Measurements from ENCODE around the gene SEMA3F.
"Not testable (repeated sequence)": the region's sequence is repeated elsewhere in the genome, so short reads cannot be mapped to it uniquely, and the experiment has no call there.

SEMA3F gene

DNA sequence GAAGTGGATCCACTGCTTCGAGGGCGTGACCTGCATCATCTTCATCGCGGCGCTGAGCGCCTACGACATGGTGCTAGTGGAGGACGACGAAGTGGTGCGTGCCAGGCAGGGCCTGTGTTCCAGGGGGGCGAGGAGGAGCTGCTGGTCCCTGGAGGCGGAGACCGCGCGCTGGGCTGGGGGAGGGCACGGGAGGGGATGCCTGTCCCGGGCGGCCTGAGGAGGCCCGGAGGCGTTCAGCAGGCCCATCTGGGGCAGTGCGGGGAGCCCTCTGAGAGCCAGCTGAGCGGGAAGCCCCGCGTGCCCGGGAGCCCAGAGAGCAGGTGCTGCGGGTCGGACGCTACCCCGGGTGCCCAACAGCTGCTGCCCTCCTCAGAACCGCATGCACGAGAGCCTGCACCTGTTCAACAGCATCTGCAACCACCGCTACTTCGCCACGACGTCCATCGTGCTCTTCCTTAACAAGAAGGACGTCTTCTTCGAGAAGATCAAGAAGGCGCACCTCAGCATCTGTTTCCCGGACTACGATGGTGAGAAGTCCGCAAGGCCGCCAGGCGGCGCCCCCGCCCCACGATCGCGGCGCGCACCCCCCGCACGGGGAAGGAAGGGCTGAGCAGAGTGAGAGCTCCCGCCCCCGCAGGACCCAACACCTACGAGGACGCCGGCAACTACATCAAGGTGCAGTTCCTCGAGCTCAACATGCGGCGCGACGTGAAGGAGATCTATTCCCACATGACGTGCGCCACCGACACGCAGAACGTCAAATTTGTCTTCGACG lies 39.2 kb downstream of the SEMA3F start:
- peak; percentile 84 for DNase-seq

DNA sequence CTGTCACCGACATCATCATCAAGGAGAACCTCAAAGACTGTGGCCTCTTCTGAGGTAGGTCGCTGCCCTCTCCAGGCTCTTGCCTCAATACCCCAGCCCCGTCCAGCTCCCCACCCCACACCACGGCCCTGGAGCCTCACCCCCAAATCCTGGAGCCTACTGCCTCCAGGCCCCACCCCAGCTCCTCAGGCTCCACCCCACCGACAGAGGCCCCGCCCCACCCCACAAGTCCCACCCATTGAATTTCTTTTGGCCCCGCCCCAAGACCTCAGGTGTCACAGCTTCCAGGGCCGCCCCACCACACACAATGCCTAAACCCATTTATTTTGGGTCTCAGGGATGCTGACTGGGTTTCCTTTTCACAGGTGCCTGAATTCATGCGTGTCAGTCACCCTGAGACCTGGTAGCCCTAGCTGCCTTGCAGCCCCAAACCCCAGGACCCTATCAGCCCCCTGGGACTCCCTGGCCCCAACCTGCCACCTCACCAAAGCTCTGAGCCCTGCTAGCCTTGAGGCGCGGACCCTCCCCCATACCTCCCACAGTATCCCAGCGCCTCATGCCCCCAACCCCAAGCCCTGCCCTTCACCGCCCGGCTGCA lies 39.9 kb downstream of the SEMA3F start:
- peak; percentile 31 for DNase-seq

DNA sequence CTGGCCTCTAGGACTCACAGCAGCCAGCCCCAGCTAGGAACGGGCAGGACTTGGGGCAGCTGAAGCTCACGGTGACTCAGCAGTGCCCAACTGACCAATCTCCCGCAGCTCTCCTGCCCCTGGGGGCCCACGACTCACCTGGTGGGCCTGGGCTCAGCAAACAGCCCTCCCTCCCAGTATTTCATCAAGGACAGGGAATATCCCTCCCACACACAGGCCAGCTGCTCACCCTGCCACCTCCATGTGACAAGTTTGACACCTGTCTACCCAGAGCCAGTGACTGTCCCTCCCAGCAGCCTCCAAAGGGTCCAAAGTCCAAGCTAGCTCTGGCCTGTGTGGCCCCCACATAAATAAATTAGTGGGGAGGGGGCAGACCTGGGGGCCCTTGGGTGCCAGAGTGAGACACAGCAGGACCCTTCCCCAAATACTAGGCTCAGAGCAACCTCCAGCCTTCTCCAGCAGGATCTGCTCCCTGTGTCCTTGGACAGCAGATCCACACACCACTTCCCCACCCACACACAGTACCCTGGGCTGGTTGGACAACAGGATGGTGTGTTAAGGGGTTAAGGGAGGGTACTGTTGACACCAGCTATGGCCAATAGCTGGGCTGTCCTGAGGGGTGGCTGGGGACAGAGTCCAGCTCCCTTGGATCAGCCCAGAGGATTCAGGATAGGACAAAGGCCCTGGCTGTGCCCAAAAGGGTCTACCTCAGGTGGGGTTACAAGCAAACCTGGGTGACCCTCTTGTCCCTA lies 40.6 kb downstream of the SEMA3F start:
- DNase-seq: no peak

DNA sequence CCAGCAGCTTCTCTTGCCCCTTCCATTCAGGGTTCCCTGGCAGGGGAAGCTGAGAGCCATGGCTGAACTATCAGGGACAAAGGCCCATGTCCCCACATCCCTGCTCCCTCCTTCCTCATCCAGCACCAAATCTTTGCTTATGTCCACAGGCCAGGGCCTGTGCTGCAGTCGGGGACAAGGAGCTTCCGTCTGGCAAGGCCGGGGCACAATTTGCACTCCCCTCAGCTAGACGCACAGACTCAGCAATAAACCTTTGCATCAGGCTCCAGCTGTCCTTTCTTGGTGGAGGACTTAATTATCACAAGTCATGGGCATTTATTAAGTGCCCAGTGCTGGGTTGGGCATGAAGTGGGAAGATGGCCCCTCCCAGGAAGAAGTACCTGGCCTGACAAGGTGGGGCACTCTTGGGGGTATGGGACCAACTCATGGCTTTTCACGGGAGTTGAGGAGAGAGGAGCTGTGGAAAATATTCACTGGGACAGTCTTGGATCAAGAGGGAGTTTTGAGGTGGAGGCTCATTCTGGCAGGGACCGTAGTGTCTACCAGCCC lies 41.2 kb downstream of the SEMA3F start:
- DNase-seq: no peak

DNA sequence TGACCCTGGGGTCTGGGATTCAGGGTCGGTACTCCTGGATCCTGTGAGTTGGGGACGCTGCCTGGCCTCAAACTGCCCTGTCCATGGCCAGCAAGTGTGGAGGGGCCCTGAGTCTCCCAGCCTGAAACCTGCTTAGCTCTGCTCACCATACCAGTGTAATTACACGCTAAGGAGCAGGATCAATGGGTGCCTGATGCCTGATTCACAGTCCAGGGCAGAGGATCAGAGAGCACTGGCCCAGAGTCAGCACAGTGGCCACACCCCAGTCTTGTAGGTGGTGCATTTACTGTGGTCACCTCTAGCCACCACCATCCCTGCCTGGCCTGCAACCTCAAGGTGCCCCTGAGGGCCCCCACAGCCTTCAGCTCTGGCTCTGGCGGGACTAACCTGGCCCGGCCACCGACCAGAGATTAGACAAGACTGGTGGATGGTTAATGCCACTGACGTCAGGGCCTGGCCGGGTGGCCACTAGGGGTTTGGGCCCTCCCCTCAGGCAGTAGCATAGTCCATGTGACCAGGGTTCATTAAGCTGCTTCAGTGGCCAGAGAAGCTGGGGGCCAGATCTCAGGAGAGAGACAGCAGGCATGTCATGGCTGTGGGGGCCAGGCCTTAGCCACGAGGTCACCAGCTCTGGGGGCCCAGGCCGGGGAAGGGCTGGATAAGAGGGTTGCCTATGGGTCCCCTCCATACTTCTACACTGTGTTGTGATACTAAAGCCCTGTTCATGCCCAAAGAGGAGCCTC lies 46.6 kb downstream of the SEMA3F start:
- DNase-seq: no peak

DNA sequence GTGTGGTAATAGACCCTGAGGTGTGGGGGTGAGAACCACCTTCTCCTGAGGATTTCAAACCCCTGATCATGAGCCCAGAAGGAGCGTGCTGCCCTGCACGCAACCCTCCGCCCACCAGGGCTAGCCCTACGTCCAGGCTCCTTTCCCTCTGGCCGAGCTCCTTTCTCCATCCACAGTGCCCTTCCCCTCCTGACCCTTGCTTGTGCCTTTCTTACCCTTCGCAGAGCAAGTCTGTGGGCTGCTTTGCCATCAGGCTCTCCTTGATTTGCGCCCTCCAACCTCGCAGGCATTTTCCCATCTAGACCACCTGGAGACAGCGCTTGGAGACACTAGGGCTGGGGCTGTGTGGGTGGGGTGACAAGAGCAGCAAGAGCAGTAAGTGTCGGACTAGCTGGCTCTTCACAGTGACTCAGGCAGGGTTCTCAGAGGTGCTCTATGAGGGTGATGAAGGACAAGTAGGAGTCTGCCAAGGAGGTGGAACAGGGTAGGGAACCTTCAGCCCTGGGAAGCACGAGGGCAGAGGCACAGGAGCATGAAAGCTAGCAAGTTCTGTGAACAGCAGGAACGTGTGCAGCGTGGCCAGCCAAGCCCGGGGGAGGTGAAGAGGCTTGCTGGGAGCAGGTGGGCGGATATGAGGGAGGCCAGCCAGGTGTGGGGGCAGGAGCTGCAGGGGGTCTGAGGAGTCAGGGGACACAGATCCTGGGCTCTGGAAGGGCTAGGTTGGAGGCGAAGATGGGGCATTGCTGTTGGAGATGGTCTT lies 47.4 kb downstream of the SEMA3F start:
- no peak for DNase-seq

DNA sequence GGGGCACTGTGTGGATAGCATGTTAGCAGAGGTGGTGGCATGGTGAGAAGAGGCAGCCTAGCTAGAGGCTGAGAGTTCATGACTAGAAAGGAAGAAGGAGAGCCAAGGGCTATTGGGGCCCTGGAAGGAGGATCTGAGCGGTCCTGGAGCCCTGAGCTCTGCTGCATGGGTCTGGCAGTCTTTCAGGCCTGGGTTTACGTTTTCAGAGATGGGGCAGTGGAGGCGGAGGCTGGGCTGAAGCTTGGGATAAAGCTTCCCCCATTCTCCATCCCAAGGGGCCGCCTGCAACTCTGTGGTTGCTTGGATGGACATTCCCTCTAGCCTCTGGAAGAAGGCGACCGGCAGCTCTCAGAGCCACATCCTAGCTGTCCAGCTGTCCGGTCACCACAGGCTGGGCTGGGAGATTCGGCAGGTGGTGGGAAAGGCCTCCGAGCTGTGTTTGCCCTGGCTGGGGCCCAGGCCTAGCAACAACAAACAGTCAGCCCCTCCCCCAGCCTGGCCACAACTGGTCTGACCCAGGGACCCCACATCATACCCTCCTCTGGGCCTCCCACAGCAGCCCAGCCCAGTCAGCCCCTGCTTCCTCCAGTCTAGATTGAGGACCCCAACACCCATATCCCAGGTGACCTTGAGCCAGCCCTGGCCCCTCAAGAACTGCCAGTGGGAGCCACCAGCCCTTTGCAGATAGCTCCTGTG lies 48.1 kb downstream of the SEMA3F start:
- no peak for DNase-seq

DNA sequence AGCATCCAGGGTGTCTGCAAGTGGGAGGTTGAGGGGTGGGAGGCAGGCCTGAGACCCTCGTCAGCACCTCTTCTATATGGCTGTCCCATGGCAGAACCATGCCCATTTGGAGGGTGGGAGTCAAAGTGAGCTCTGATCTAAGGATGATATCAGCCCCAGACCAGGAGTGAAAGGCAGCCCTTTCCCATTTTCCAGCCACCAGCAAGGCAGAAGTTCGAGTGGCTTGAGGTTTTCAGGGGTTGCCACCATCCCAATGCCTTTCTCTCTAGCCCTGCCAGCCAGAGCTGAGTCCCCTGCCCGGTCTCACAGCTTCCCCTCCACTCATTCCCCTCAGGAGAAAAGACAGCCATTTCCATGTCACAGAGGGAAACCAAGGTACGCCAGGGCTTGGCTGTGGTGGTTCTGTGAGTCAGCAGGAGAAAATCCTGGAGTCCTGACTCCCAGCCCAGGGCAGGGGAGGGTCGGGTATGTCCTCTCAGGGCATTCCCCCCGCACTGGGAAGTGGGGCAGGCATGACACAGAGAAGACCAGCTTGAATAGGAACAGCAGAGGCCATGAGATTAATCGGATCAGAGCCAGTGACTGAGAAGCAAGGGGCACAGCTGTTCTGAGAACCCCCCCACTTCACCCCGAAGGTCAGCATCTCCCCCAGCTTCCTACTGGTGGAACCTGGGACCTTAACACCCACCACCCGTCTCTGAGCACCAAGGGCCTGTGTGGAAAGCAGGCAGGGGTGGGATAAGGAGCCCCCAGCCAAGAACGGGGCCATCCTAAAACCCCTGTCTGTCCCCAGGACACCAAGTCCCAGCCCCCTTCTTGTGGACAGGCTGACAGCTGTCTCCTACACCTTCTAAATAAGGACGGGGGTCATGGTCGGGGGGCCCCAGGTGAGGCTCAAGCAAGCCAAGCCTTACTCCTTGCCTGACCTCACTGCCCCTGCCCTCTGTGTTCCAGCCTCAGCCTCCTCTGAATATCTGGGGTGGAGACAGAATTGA lies 49.0 kb downstream of the SEMA3F start:
- no peak for DNase-seq

DNA sequence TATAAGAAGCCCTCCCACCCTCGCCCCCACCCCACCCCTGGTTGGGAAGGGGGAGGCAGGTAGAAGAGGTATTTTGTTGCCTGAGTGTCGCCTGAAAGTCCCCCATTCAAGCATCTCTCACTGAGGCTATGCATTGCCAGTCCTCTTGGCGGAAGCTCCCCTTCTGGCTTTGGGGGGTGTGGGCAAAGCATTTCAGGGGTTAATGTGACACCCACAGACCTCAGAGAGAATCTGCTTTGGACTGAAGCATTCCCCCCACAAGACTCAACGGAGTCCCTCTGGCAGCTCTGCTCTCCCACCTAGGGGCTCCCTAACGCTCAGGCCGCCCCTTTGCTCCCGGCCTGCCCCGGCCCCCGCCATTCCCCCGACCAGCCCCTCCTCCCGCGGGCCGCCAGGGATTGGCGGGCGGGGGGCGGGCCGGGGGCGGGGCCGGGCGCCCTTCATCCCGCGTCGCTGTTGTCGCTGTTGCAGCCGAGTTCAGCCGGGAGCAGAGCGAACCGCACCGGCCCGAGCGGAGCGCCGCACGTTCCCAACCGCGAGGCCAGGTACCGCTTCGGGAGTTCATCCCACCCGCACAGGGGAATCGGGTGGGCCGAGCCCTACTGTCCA lies 49.8 kb downstream of the SEMA3F start, which contains the start of gene SLC38A3:
SLC38A3 (plus strand) TSS at position 468 of the 609 bp plus-strand sequence. CDS start 8,929 bp downstream, outside the sequence.
- no peak for DNase-seq

DNA sequence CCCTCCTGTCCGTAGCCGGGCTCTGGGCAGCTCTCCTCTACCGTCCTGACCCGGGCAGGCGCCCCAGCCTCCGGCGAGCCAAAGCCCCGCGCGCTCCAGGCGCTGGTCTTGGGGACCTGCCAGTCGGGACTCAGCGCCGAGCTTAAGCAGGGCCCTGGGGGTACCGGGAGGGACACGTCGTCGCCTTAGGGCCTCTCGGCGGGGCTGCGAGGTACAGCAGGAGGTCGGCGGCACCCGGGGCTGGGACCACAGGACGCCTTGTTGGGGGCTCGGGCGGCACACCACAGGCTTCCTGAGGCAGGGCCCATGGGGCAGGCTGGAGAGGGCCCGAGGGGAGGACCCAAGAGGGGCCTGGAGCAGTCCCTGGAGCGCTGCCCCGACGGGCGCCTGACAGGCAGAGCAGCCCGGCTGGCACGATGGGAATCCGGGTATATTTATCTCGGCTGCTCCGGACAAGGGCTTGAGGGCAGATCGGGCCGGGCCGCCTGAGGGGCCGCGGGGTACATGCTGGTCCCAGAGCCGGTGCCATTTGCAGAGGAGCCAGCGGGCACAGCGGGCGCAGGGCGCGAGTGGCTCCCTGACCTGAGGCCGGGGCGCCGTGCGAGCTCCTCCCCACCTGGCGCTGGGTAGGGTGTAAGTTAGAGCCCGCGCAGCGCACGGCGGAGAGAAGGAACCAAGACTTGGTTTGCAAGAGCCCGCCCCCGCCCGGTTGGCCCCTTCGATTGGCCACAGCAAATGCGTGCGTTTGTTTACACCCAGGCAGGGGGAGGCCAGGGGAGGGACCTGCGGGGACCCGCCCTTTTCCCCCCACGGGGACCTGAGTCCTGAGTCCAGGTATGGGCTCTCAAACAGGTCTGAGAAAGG lies 50.5 kb downstream of the SEMA3F start:
- peak; percentile 34 for DNase-seq

DNA sequence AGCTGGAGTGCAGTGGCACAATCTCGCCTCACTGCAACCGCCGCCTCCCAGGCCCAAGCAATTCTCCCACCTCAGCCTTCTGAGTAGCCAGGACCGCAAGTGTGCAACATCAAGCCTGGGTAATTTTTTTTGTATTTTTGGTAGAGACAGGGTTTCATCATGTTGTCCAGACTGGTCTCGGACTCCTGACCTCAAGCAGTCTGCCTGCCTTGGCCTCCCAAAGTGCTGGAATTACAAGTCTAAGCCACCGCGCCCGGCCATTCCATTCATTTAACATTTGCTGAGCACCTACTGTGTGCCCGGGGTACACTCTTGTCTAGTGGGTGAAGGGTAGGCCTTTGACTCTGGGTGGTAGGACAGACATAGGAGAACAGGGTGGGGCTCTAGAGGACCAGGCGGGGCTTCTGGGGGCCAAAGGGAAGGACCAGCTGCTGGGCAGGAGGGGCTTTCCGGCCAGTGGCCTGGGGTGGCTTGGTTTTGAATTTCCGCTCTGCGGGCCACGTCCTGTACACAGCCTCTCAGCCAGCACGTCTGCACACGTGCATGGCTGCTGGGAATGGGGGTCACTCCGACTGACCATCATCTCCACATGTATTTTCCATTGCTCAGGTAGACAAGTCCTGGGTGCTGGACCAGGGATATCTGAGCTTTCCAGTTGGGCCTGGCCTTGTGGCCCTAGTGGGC lies 52.4 kb downstream of the SEMA3F start:
- no peak for DNase-seq

DNA sequence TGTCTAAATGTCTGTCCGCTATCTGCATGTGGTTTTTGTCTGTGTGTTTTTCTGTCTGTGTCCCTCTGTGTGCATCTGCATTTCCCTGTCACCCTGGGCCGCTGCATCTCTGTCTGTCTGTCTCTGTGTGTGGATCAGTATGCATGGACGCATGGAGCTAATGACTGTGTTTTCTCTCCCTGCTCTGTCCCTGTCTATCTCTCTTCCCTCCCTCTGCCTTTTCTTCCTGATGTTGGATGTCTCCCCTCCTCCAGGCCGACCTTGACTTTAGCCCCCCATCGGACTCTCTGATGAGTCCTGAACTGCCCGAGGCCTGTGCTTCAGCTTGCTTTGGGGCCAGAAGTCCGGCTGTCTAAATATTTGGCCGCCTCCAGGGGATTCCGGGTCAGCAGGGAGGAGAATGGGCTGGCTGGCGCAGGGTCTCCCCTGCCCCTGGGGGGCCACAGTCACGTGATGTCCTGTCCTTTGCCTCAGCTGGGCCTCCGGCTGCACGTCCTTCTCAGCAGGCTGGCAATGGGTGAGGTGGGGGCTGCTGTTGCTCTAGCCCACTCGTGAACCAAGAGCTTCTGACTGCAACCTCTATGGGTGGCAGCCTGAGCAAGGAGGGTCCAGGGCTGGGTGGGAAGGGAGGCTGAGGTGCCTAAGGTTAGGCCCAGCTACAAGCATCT lies 53.7 kb downstream of the SEMA3F start:
- no peak for DNase-seq

DNA sequence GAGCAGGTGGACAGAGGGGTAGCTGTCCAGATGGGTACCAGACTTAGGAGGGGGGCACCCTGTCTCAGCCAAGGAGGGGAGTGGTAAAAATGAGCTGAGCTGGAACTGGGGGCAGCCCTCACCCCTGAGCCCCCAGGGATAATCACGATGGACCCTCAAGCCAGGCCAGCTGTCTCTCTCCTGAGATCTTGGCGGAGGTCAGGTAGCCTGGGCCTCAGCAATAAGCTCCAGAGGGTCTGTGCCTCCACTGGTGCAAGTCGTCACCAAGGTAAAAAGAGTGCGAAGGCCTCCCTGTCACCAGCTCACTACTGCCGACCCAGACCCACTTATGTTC lies 55.0 kb downstream of the SEMA3F start:
- no peak for DNase-seq

DNA sequence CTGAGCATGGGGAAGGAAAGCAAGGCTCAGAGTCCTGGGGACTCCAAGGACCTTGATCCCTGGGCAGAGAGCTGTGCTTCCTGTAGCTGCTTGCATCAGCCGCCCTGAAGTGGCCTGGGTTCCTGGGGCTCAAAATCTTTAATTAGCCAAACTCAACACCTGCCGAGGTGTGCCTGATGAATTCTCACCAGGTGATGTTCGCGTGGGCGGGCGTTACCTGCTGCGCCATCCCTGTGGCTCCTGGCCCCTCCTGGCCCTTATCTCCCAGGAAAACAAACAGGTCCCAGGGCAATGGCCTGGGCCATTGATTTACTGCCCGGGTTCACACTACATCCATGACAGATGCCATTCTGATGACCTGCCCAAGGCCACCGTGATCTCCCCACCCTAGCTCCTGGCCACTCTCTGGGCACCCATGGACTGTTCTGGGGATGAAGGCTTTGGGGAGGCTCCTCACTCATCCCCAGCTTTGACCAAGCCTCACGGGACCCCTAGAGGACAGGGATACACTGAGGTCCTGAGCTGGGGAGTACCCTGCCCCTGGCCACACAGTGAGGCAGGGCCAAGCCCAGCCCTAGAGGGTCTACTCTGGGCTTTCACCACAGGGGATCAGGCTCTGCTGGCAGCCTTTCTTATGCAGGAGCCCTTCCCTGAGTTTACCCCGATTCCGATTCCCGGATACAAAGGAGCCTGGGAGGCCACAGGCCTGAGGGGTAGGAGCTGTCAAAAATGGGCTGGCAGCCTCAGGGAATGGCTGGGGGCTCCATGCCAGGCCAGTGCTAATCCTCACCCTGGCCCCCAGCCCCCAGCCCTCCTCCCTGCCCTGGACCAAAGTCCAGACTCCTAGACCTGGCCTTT lies 55.6 kb downstream of the SEMA3F start:
- no peak for DNase-seq

DNA sequence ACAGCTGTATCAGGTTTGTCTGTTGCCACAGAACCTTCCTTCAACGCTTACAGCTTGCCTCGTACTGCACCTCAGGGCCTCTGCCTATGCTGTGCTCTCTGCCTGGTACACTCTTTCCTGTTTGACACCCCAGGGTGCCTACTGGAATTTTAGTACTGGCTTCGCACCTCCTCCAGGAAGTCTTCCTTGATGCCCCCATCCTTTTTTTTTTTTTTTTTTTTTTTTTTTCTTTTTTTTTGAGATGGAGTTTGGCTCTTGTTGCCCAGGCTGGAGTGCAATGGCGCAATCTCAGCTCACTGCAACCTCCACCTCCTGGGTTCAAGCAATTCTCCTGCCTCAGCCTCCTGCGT lies 56.2 kb downstream of the SEMA3F start:
- DNase-seq: not testable (repeated sequence)

DNA sequence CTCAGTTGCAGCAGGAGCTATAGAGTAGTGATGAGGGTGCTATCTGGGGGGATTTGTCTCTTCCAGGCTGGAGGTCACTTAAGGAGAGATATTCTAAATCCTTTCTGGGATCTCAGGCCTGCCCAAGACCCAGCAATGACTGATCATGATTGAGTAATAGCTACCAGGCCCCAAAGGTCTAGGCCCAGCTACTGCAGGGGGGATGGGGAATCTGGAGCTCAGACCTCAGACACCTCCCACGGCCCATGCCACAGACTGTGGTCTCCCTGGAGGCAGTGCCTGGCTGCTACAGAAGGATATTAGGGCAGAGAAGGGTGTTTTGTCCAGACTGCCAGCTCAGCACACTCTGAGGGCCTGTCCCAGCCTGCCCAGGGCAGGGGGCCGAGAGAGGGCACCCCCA lies 56.8 kb downstream of the SEMA3F start:
- DNase-seq: no peak

DNA sequence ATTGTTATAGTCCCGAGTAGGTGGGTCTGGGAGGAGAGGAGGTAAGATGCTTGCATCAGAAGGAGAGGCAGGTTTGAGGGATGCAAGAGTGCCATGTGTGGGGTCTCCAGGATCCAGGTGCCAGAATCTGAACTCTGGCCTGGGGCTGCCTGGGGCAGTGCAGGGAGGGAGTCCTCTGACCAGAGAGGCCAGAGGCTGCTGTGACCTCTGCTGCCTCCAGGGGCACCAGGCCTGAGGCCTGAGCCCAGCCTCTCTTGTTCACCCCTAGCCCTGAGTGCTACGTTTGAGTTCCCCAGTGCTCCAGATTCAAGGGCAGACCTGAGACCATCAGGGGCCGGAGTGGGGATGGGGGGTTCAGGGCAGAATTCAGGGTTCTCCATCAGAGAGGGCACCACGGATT lies 57.4 kb downstream of the SEMA3F start:
- no peak for DNase-seq

Data from activated gamma-delta T cell treated with Interleukin-2 at 50 U/mL for 16 hours (primary cell).